HG02970 (cell line): ENCODE measurements around the gene VSIG1.

Experiments used
- ATAC-seq: cut with Tn5 transposase; IDR thresholded peaks from one replicate; pipeline ENCODE4 v1.9.1; 2021; ENCODE audit warnings: mild to moderate bottlenecking, moderate library complexity, moderate number of reproducible peaks; ENCODE audit not compliant: unreplicated experiment, low FRiP score

Gene VSIG1

GRCh38 chrX:108127152-108127551, 82.3 kb downstream of the VSIG1 start:
- no peak for ATAC-seq
